Caco-2 (cell line): Measurements from ENCODE around the gene CPLX4. TPM values are rescaled to one million over a fixed set of nuclear protein-coding genes. Genes with fewer than 3 reads are reported as not detected.

Source experiments
- BruUV-seq: library from RNA; stranded (reverse); fragments of 400-500 nt; replicated peaks from 2 replicates; lab custom pipeline; 2021; lab: Mats Ljungman, UMichigan
- CTCF ChIA-PET: fragments of 300-600 bp; sonication (Branson Sonifier 250); formaldehyde crosslinking; loops from one replicate; lab custom pipeline; 2022; ENCODE audit warnings: antibody characterized with exemption; lab: Charles Lee
- POLR2A ChIA-PET: fragments of 300-600 bp; sonication (Branson Sonifier 250); formaldehyde crosslinking; loops from one replicate; lab custom pipeline; 2022; ENCODE audit warnings: antibody characterized with exemption; lab: Charles Lee
- DNase-seq, 2 experiments: peaks; one replicate each; pipeline versions ENCODE4 v3.0.0 to v3.0.0-alpha.2; 2020 to 2022
- H3K27me3 ChIP-seq: replicated peaks from 2 replicates; pipeline ENCODE4 v1.6.0; 2011; ENCODE audit warnings: low read length; ENCODE audit not compliant: control insufficient read depth, insufficient read depth
- H3K36me3 ChIP-seq: 2 replicates; pipeline ENCODE4 v1.5.1; 2011; ENCODE audit warnings: low read length; ENCODE audit not compliant: control insufficient read depth, insufficient read depth
- H3K4me1 ChIP-seq: fragments of 250-450 bp; sonication (Bioruptor Pico); 2 replicates; pipeline ENCODE4 v1.5.1; 2020; ENCODE audit warnings: mild to moderate bottlenecking
- H3K4me3 ChIP-seq: 2 replicates; pipeline ENCODE4 v1.5.1; 2011; ENCODE audit warnings: low read depth, mild to moderate bottlenecking, control low read depth, low read length
- H3K9me3 ChIP-seq: fragments of 250-450 bp; sonication (Bioruptor Pico); 2 replicates; pipeline ENCODE4 v1.5.1; 2020; ENCODE audit warnings: mild to moderate bottlenecking, moderate library complexity
- H3K27ac Mint-ChIP-seq: one replicate; pipeline ENCODE4 v1.8.0; 2022; ENCODE audit warnings: mixed read lengths; ENCODE audit not compliant: unreplicated experiment
- H3K27me3 Mint-ChIP-seq: one replicate; pipeline ENCODE4 v1.8.0; 2022; ENCODE audit warnings: mixed read lengths; ENCODE audit not compliant: insufficient read depth, unreplicated experiment
- H3K36me3 Mint-ChIP-seq: one replicate; pipeline ENCODE4 v1.8.0; 2022; ENCODE audit warnings: mild to moderate bottlenecking, mixed read lengths; ENCODE audit not compliant: insufficient read depth, unreplicated experiment
- H3K4me1 Mint-ChIP-seq: one replicate; pipeline ENCODE4 v1.8.0; 2022; ENCODE audit warnings: low read depth, mixed read lengths; ENCODE audit not compliant: unreplicated experiment
- H3K4me3 Mint-ChIP-seq: one replicate; pipeline ENCODE4 v1.8.0; 2022; ENCODE audit warnings: mild to moderate bottlenecking, moderate library complexity, mixed read lengths; ENCODE audit not compliant: unreplicated experiment
- H3K9me3 Mint-ChIP-seq: one replicate; pipeline ENCODE4 v1.8.0; 2022; ENCODE audit warnings: mixed read lengths; ENCODE audit not compliant: unreplicated experiment
- intact Hi-C: fragments of 100-400 bp; cut with micrococcal nuclease; formaldehyde crosslinking; loops from one replicate; pipeline ENCODE4 v1.10.0; 2022; ENCODE audit not compliant: unreplicated experiment
- total RNA-seq: library from RNA; stranded (reverse); gene quantifications from 2 replicates; pipeline ENCODE4 v1.2.3, GENCODE V29; 2022
- TF ChIP-seq, protein P1 (sequence below), 2 experiments: fragments of 200-600 bp in 1 of 2; IDR thresholded peaks; 1 replicate in 1 of 2; 2 replicates in 1 of 2; pipeline versions ENCODE4 v1.5.1 to v1.8.0; 2011 to 2022; ENCODE audit warnings: antibody characterized with exemption in 1 of 2, control low read depth in 1 of 2, inconsistent platforms in 1 of 2, low read depth in 1 of 2, low read length in 1 of 2, mild to moderate bottlenecking in 1 of 2, moderate library complexity in 1 of 2; ENCODE audit not compliant: insufficient read depth in 1 of 2, severe bottlenecking in 1 of 2, unreplicated experiment in 1 of 2

Gene CPLX4
- total RNA-seq, 1 experiment from 2014 or later = not detected

DNA sequence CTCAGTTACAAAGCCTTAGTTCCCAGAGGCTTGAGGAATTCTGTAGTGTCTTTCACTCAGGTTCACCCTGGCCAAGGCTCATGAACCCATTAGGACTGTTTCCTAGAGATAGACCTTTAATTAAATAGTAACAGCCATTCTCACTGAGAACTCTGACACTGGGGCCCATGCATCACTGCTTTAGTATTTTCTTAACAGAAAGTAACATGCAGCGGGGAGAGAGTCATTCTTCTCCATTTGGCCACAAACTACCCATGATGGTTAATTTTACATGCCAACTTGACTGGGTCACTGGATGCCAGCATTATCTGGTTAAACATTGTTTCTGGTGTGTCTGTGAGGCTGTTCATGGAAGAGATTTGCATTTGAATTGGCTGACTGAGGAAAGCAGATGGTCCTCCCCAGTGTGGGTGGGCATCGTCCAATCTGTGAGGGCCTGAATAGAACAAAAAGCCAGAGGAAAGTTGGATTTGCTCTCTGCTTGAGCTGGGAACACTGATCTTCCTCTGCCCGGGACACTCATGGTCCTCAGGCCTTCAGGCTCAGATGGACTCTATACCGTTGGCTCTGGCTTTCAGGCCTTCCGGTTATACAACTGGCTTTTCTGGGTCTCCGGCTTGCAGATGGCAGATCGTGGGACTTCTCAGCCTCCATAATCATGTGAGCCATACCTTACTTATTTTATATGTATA lies 5.6 kb upstream of the CPLX4 start:
- BruUV-seq = no TSS peak
- Histone ChIP-seq H3K4me3 (no peak overlapping the region), H3K36me3 (no peaks in the 10 kb centered on the region), H3K4me1 (no peaks in the 10 kb centered on the region), H3K9me3 (no peaks in the 10 kb centered on the region), H3K27me3 (no peaks in the 10 kb centered on the region)
- Mint-ChIP-seq H3K27me3 (no peaks in the 10 kb centered on the region), H3K4me3 (no peak overlapping the region), H3K9me3 (no peaks in the 10 kb centered on the region), H3K36me3 (peaks cover 18% of the 10 kb centered on the region), H3K4me1 (no peaks in the 10 kb centered on the region), H3K27ac (no peak overlapping the region)
- intact Hi-C loops = no loop called here
- DNase-seq = no peak
- POLR2A ChIA-PET = no interaction called here
- CTCF ChIA-PET = no interaction called here
- TF ChIP-seq, protein P1, sequence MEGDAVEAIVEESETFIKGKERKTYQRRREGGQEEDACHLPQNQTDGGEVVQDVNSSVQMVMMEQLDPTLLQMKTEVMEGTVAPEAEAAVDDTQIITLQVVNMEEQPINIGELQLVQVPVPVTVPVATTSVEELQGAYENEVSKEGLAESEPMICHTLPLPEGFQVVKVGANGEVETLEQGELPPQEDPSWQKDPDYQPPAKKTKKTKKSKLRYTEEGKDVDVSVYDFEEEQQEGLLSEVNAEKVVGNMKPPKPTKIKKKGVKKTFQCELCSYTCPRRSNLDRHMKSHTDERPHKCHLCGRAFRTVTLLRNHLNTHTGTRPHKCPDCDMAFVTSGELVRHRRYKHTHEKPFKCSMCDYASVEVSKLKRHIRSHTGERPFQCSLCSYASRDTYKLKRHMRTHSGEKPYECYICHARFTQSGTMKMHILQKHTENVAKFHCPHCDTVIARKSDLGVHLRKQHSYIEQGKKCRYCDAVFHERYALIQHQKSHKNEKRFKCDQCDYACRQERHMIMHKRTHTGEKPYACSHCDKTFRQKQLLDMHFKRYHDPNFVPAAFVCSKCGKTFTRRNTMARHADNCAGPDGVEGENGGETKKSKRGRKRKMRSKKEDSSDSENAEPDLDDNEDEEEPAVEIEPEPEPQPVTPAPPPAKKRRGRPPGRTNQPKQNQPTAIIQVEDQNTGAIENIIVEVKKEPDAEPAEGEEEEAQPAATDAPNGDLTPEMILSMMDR (IDR thresholded peaks at IDR 0.05; ENCODE audit: insufficient read depth in 1 of 2, low read depth in 1 of 2, low read length in 1 of 2, severe bottlenecking in 1 of 2, unreplicated experiment in 1 of 2) = no peak

DNA sequence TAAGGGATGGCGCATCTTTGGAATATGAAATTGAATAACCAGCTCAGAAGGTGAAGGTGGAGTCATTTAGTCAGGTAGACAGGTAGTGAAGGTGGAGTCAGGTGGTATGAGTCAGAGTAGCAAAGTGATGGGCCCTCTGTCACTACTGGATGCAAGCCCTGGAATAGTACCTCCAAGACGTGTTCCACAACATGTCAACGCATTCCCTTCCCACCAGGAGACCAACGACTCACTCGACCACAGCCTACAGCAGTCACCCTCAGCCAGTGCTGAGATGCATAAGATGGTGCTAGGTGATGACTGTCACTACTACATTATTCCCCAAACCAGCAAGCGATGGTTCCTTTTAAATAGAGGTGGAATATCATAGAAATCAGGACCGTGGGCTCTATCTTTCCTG lies 6.8 kb downstream of the CPLX4 start:
- no TSS peak for BruUV-seq
- no peak overlapping the region for H3K27ac Mint-ChIP-seq
- DNase-seq = no peak
- H3K27me3 Mint-ChIP-seq = peaks cover 2% of the 10 kb centered on the region
- H3K36me3 Mint-ChIP-seq = no peaks in the 10 kb centered on the region
- ChIA-PET POLR2A (no interaction called here), CTCF (no interaction called here)
- TF ChIP-seq, protein P1 (IDR thresholded peaks at IDR 0.05; ENCODE audit: insufficient read depth in 1 of 2, low read depth in 1 of 2, low read length in 1 of 2, severe bottlenecking in 1 of 2, unreplicated experiment in 1 of 2) = no peak
- H3K27me3 ChIP-seq = no peaks in the 10 kb centered on the region
- H3K4me1 ChIP-seq = no peaks in the 10 kb centered on the region
- no peaks in the 10 kb centered on the region for H3K36me3 ChIP-seq
- intact Hi-C loops = no loop called here
- H3K4me3 Mint-ChIP-seq = no peak overlapping the region
- no peaks in the 10 kb centered on the region for H3K4me1 Mint-ChIP-seq
- no peak overlapping the region for H3K4me3 ChIP-seq
- no peaks in the 10 kb centered on the region for H3K9me3 Mint-ChIP-seq
- no peaks in the 10 kb centered on the region for H3K9me3 ChIP-seq

DNA sequence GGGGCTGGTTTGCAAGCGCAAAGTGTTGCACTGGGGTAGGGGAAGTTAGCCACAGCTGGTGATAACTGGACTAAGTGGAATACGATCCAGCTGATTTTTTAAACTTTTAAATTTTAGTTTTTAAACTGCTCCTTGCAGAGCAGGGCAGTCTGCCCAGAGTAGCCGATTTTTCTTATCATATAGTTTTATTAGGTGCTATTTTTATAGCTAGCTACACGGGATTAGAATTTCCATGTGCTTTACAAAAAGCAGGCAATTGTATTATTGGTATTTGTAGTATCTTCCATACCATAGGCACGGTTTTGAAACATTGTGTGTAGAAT lies 9.6 kb downstream of the CPLX4 start:
- Histone ChIP-seq H3K27me3 (no peaks in the 10 kb centered on the region), H3K4me1 (no peaks in the 10 kb centered on the region), H3K36me3 (no peaks in the 10 kb centered on the region), H3K4me3 (peak overlapping the region; percentile 23; the same call in 1 of the 2 replicates), H3K9me3 (no peaks in the 10 kb centered on the region)
- Mint-ChIP-seq H3K27ac (no peak overlapping the region), H3K27me3 (peaks cover 15% of the 10 kb centered on the region), H3K9me3 (no peaks in the 10 kb centered on the region), H3K36me3 (no peaks in the 10 kb centered on the region), H3K4me1 (no peaks in the 10 kb centered on the region), H3K4me3 (no peak overlapping the region)
- intact Hi-C loops = loop anchor here (1.0 to 2.0 kb wide), 2 partner anchors 60 to 94 kb away; no protein-coding TSS in a partner anchor
- TF ChIP-seq, protein P1 (IDR thresholded peaks at IDR 0.05; ENCODE audit: insufficient read depth in 1 of 2, low read depth in 1 of 2, low read length in 1 of 2, severe bottlenecking in 1 of 2, unreplicated experiment in 1 of 2) = no peak
- no peak for DNase-seq
- no TSS peak for BruUV-seq
- ChIA-PET CTCF (no interaction called here), POLR2A (no interaction called here)
